GM12891 (cell line): Measurements from ENCODE around the gene MEPCE.

Experiments
- DNase-seq: peaks from one replicate; pipeline ENCODE4 v3.0.0; 2011; ENCODE audit warnings: low spot score; ENCODE audit not compliant: insufficient read length
- FAIRE-seq: peaks from 2 replicates; lab custom pipeline; 2011; peaks lifted over from hg19 to GRCh38; lab: Jason Lieb, UNC
- PAX5 ChIP-seq: IDR thresholded peaks from 2 replicates; pipeline ENCODE4 v1.6.1; 2011; ENCODE audit warnings: low read length, moderate library complexity, mild to moderate bottlenecking; ENCODE audit not compliant: insufficient read depth, severe bottlenecking
- POLR2A ChIP-seq: IDR thresholded peaks from 2 replicates; pipeline ENCODE4 v1.6.1; 2011; ENCODE audit warnings: low read depth, low read length, control low read depth
- POLR2AphosphoS5 ChIP-seq: IDR thresholded peaks from 2 replicates; pipeline ENCODE4 v1.6.1; 2011; ENCODE audit warnings: low read depth, low read length, control low read depth
- POU2F2 ChIP-seq: IDR thresholded peaks from 2 replicates; pipeline ENCODE4 v1.6.1; 2011; ENCODE audit warnings: low read depth, mild to moderate bottlenecking, control low read depth, low read length, moderate library complexity
- SPI1 ChIP-seq: IDR thresholded peaks from 2 replicates; pipeline ENCODE4 v1.6.1; 2011; ENCODE audit warnings: low read depth, low read length, control low read depth
- TAF1 ChIP-seq: IDR thresholded peaks from 2 replicates; pipeline ENCODE4 v1.6.1; 2011; ENCODE audit warnings: low read depth, low read length, control low read depth

The MEPCE gene

DNA sequence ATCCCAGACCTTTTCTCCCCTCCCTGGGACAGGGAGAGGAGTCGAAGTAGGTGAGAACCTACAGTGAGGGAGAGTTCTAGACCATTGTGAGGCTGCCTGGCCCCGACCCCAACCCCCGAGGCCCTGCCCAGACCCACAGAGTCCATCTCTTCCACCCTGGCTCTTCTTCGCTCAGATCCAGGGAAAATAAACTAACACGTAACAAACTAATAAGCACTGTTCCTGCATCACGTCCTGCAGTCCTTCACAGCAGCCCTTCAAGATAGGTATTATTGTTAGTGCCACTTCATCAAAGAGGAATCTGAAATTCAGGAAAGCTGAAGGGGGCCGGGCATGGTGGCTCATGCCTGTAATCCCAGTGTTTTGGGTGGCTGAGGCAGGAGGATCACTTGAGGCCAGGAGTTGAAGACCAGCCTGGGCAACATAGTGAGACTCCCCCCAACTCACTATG, 34.6 kb downstream of the MEPCE start, which contains the start of gene SPACDR:
SPACDR (minus strand) TSS at position 51 of the 451 bp plus-strand sequence. CDS start 235 bp downstream, outside the sequence.
- no peak for TF ChIP-seq POU2F2
- TF ChIP-seq PAX5 = no peak
- TF ChIP-seq TAF1 = no peak
- TF ChIP-seq POLR2AphosphoS5 = no peak
- no peak for TF ChIP-seq POLR2A
- no peak for TF ChIP-seq SPI1
- FAIRE-seq (no peak), DNase-seq (no peak)

DNA sequence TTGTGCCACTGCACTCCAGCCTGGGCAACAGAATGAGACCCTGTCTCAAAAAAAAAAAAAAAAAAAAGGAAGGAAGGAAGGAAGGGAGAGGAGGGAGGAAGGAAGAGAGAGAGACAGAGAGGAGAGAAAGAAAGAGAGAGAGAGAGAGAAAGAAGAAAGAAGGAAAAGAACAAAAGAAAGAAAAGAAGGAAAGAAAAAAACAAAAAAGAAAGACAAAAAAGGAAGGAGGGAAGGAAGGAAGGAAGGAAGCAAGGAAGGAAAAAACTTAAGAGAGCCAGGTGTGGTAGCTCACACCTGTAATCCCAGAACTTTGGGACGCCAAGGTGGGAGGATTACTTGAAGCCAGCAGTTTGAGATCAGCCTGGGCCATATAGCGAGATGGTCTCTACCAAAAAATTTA, 35.2 kb downstream of the MEPCE start:
- TF ChIP-seq POLR2A (no peak), SPI1 (no peak), TAF1 (no peak), POLR2AphosphoS5 (no peak), PAX5 (no peak), POU2F2 (no peak)
- FAIRE-seq = no peak
- DNase-seq = no peak

DNA sequence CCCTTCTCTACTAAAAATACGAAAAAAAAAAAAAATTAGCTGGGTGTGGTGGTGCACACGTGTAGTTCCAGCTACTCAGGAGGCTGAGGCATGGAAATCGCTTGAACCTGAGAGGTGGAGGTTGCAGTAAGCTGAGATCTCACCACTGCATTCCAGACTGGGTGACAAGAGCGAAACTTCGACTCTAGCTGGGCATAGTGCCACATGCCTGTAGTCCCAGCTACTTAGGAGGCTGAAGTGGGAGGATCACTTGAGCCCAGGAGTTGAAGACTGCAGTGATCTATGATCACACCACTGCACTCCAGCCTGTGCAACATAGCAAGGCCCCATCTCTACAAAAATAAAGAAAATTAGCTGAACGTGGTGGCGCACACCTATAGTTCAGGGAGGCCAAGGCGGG, 35.7 kb downstream of the MEPCE start:
- FAIRE-seq = no peak
- no peak for DNase-seq
- TF ChIP-seq SPI1 = no peak
- TF ChIP-seq POLR2AphosphoS5 = no peak
- no peak for TF ChIP-seq POU2F2
- TF ChIP-seq PAX5 = no peak
- TF ChIP-seq TAF1 = no peak
- TF ChIP-seq POLR2A = no peak

DNA sequence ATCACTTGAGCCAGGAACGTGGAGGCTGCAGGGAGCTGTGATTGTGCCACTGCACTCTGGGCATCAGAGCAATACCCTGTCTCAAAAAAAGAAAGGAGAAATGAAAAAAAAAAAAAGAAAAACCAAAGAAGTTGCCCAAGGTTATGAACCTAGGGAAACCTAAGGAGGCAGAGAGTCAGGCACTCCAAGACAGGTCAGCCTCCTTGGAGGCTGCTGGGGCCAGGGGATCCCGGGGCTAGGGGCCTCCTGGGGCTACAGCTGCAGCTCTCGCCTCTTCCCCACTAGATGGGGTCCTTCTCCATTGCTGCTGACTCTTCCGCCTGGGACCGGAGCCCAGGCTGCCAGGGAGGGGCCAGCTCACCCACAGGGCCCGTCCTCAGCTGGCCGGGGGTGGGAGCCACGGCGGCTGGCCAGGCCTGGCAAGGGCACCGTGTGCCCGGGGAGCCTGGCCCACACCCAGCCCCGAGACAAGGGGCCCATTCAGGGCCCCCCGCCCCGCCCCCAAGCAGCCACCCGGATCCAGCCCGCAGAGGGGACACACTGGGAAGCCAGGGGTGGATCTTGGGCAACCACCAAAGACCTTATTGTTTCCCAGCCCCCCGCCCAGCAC, 36.2 kb downstream of the MEPCE start:
- TF ChIP-seq TAF1 = no peak
- no peak for TF ChIP-seq POLR2A
- TF ChIP-seq POLR2AphosphoS5 = no peak
- TF ChIP-seq PAX5 = no peak
- no peak for TF ChIP-seq POU2F2
- TF ChIP-seq SPI1 = no peak
- DNase-seq = no peak
- FAIRE-seq = no peak

DNA sequence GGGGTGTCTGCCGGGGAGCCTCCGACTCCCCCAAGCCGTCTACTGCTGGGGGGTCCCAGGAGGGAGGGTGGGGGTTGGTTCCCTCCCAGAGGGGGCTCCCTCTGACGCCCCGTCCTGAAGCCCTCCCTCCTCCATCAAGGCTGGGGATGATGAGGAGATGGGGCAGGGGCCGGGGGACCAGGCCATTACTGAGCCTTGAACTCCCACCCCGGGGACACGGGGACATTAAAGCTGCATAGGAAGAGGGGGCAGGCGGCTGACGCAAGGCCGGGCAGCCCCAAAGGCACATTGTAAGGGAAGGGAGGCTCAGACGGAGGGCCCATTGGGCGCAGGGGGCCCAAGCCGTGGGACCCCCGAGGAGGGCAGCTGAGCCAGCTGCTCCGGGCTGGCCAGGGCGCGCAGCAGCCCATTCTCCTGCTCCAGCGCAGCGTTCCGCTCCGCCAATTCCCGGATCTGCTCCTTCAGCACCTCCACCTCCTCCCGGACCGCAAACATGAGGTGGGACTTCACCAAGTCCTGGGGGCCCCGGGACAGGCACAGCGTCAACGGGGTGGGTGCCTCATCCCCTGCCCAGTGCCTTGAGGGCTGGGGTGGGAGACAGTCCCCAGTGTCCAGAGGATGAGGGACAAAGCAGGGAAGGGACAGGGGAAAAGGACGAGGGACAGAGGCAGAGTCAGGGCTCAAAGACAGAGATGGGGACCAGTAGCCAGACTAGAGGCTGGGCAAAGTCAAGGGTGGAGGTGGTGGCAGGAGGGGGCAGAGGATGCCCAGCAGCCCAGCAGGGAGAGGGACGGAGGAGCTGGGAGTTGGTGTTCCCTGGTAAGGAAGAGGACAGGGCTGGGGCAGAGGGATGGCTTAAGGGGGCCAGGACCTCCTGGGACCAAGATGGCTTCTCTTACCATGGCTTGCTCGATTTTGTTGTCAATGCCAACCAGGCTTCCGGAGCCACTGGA, 37.3 kb downstream of the MEPCE start:
- FAIRE-seq = no peak
- no peak for TF ChIP-seq POLR2A
- no peak for TF ChIP-seq POLR2AphosphoS5
- no peak for TF ChIP-seq SPI1
- no peak for TF ChIP-seq TAF1
- TF ChIP-seq POU2F2 = no peak
- no peak for TF ChIP-seq PAX5

DNA sequence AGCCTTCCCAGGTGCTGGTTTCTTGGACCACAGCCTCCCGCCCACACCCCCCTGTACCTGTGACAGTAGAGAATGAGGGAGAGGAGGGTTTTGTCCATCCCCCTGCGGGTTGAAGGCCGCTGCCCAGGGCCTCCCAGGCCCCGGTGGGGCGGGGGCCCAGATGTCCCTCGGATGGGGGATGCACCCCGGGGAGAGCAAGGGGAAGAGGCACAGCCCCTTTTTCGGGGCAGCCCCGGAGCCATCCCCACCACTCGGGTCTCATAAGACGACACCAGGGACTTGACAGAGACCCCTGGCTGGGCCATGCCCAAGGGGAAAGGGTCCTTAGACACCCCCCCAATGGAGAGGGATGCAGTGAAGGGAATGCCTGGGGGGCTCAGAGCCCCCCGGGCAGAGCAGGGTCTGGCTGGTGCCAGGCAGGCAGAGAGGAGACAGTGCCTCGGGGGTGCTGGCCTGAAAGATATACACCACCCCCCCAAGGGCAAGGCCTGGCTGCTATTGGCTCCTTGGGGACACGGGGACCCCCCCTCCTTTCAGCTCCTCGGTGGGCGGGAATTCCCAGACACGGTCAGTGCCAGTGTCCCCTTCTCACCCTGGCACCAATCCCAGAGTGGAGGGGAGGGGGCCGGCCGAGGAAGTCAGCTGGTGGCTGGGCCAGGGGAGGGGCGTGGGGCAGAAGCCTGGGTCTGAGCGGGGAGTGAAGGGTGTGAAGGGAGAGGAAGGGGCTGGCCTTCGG, 38.2 kb downstream of the MEPCE start:
- no peak for FAIRE-seq

More for the DNA sequence above, 37.3 kb downstream of the MEPCE start:
- no peak for DNase-seq

DNA sequence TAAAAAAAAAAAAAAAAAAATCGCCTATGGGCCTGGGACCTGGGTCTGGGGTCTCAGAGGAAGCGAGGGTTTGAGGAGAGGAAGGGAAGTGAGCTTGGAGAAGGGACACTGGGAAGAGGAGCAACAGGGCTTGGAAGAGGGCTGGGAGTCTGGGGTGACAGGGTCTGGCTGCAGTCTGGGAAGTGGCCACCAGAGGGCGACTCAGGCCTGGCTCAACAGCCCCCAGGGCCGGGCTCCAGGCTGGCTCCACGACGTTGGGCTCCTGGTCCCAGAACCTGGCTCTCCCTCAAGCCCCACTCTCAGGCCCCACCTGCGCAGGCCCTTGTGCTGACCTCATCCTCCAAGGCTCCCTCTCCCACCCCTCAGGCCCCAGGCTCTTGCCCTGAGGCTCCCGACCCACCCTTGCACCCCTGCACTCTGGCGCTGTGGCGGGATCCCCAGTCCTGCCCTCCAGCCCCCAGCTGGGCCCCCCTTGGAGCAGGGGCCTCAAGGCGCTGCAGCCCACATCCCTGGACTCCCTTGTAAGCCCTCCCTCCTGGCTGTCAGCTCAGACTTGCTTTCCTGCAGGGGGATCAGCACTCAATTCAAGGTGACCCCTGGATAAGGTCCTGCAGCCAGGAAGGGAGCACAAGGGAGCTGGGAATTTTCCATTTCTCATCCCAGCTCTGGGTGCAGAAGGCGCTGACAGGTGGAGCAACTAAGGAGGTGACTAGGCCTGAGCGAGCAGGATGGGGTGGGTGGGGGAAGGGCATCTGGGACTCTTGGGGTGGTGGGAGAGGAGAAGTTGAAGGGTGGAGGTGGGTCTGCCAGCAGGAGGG, 39.8 kb downstream of the MEPCE start:
- FAIRE-seq (peak; percentile 16), DNase-seq (peak; percentile 97)
- TF ChIP-seq PAX5 (no peak), SPI1 (no peak), TAF1 (no peak), POLR2AphosphoS5 (no peak; the same call in 1 of the 2 replicates)

More for the DNA sequence above, 38.2 kb downstream of the MEPCE start:
- TF ChIP-seq PAX5 (no peak), POLR2A (no peak)
- DNase-seq = no peak

DNA sequence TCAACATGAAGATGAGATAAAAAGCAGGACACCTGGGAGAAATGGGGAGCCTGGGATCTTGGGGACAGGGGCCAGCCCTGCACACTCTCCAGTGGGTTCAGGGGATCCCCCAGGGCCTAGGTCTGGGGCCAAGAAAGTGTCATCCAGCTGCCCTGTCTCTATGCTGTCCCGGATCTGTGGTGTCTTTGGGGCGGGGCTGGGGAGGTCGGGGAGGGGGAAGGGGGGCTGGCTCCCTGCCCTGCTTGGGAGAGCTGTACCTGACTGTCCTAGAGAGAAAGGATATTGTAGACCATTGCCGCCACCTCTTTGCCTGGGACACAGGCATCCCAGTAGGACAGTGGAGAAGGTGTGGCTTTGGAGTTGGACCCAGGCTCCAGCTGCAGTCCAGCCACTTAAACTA, 41.4 kb downstream of the MEPCE start:
- no peak for DNase-seq
- TF ChIP-seq POU2F2 (no peak), SPI1 (no peak), POLR2AphosphoS5 (no peak), POLR2A (no peak), TAF1 (no peak), PAX5 (no peak)
- no peak for FAIRE-seq
